Measurements from ENCODE around the gene BANF2. TPM values are rescaled to one million over a fixed set of nuclear protein-coding genes. Genes with fewer than 3 reads are reported as not detected.

The BANF2 gene
- total and polyA plus RNA-seq, 2 of the 4 experiments (the other 2 are of a cell fraction) = not detected

DNA sequence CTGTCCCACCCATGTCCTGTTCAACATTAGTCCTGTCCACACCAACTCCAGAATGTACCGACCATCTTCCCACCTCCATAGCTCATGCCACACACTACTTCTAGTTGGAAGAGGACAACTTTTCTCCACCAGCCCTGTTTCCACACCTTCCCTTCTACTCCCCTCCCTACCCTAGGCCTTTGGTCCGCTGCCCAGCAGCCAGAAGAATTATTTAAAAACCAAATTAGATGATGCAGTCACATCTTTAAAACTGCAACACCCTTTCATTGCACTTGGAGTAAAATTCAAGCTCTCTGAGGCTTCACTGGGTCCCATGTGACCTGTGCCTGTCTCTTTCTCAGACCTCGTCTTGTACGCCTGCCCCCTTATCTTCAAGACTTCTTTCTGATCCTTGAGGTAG lies 53.8 kb downstream of the BANF2 start:
- Histone ChIP-seq H2BK5ac (ENCODE audit: low read depth, low read length, poor library complexity, severe bottlenecking) (no peak overlapping the region), H3K4me2 (ENCODE audit: low read depth, low read length) (no peak overlapping the region), H3K56ac (ENCODE audit: extremely low read depth, insufficient read depth, low read length) (no peak overlapping the region), H2AK9ac (replicated peaks; ENCODE audit: low read depth, low read length, poor library complexity) (no peak overlapping the region), H2BK120ac (ENCODE audit: low read depth, low read length) (no peak overlapping the region), H4K5ac (ENCODE audit: low read depth, low read length) (no peak overlapping the region), H3K4me1 (ENCODE audit: control insufficient read depth, insufficient read depth, low read length) (peaks cover 5% of the 10 kb centered on the region), H2AFZ (replicated peaks; ENCODE audit: low read length, poor library complexity) (no peak overlapping the region), H3K9me1 (ENCODE audit: insufficient read depth, low read length) (no peaks in the 10 kb centered on the region), H2BK15ac (ENCODE audit: low read depth, low read length) (no peak overlapping the region), H3K9ac (ENCODE audit: low read depth, low read length) (no peak overlapping the region), H3K36me3 (ENCODE audit: control insufficient read depth, insufficient read depth, low read length) (no peaks in the 10 kb centered on the region), H3K4ac (ENCODE audit: low read depth, low read length) (no peak overlapping the region), H3K9me3 (ENCODE audit: control insufficient read depth, insufficient read depth, low read length) (peaks cover 7% of the 10 kb centered on the region), H4K8ac (ENCODE audit: low read depth in 2 of 2, low read length in 2 of 2) (no peak overlapping the region), H4K91ac (ENCODE audit: insufficient read depth, low read depth, low read length) (no peak overlapping the region), H3K18ac (ENCODE audit: low read depth, low read length) (no peak overlapping the region), H2BK20ac (ENCODE audit: low read depth, low read length) (no peak overlapping the region), H3K27me3 (ENCODE audit: control insufficient read depth, insufficient read depth, low read length) (peaks cover 37% of the 10 kb centered on the region), H2AK5ac (ENCODE audit: low read depth, low read length) (no peak overlapping the region), H3K27ac (ENCODE audit: insufficient read depth, low read length) (no peak overlapping the region), H3K4me3 (ENCODE audit: insufficient read depth, low read depth, low read length) (no peak overlapping the region), H3K23ac (ENCODE audit: low read depth, low read length) (no peak overlapping the region), H3K79me1 (ENCODE audit: low read depth in 1 of 2, low read length in 2 of 2) (no peaks in the 10 kb centered on the region), H4K20me1 (ENCODE audit: insufficient read depth, low read length) (no peaks in the 10 kb centered on the region), H3K14ac (replicated peaks; ENCODE audit: low read depth, low read length) (no peak overlapping the region)
- no peak for ATAC-seq (ENCODE audit: low read depth)
- no TSS peak for BruUV-seq (replicated peaks)
- dilution Hi-C loops (cut with HindIII; ENCODE audit: low sequenced_read_pairs, unreplicated experiment) = no loop called here
- intact Hi-C loops (cut with micrococcal nuclease) = loop anchor here (5.0 kb wide), 1 partner anchor 71 kb away; the partner anchor contains the start of gene RRBP1
- ChIA-PET CTCF (no interaction called here), POLR2A (ENCODE audit: unreplicated experiment) (no interaction called here)
- TF ChIP-seq SMC3 (IDR thresholded peaks at IDR 0.05; ENCODE audit: low read depth, low read length) (no peak), RAD21 (IDR thresholded peaks at IDR 0.05; ENCODE audit: low read length) (no peak), POLR2A (IDR thresholded peaks at IDR 0.05; ENCODE audit: low read depth, low read length) (no peak), MAFK (IDR thresholded peaks at IDR 0.05; ENCODE audit: low read depth, low read length) (no peak), MAZ (IDR thresholded peaks at IDR 0.05; ENCODE audit: borderline replicate concordance, low read depth, low read length) (no peak), BHLHE40 (IDR thresholded peaks at IDR 0.05; ENCODE audit: low read depth, low read length) (no peak), MXI1 (IDR thresholded peaks at IDR 0.05; ENCODE audit: borderline replicate concordance, low read depth, low read length) (no peak), RCOR1 (IDR thresholded peaks at IDR 0.05; ENCODE audit: insufficient replicate concordance, low read length) (no peak), CEBPB (IDR thresholded peaks at IDR 0.05; ENCODE audit: low read depth, low read length) (no peak), CHD1 (IDR thresholded peaks at IDR 0.05; ENCODE audit: low read depth, low read length) (no peak), RFX5 (IDR thresholded peaks at IDR 0.05; ENCODE audit: low read depth, low read length) (no peak)
- TF ChIP-seq, protein P1, sequence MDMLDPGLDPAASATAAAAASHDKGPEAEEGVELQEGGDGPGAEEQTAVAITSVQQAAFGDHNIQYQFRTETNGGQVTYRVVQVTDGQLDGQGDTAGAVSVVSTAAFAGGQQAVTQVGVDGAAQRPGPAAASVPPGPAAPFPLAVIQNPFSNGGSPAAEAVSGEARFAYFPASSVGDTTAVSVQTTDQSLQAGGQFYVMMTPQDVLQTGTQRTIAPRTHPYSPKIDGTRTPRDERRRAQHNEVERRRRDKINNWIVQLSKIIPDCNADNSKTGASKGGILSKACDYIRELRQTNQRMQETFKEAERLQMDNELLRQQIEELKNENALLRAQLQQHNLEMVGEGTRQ (IDR thresholded peaks at IDR 0.05; ENCODE audit: low read depth, low read length) = no peak
- TF ChIP-seq, protein P2, sequence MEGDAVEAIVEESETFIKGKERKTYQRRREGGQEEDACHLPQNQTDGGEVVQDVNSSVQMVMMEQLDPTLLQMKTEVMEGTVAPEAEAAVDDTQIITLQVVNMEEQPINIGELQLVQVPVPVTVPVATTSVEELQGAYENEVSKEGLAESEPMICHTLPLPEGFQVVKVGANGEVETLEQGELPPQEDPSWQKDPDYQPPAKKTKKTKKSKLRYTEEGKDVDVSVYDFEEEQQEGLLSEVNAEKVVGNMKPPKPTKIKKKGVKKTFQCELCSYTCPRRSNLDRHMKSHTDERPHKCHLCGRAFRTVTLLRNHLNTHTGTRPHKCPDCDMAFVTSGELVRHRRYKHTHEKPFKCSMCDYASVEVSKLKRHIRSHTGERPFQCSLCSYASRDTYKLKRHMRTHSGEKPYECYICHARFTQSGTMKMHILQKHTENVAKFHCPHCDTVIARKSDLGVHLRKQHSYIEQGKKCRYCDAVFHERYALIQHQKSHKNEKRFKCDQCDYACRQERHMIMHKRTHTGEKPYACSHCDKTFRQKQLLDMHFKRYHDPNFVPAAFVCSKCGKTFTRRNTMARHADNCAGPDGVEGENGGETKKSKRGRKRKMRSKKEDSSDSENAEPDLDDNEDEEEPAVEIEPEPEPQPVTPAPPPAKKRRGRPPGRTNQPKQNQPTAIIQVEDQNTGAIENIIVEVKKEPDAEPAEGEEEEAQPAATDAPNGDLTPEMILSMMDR (conservative IDR thresholded peaks at IDR 0.05; ENCODE audit: low read depth, low read length) = no peak
- DNase-seq = no peak
- in situ Hi-C loops (cut with MboI; ENCODE audit: low sequenced_read_pairs) = no loop called here
- 66% methylated on average over 4 of the region's 4 CpGs; no CpG with 5 or more reads in 1 of the 2 experiments for WGBS, 2 experiments (ENCODE audit: extremely low coverage in 2 of 2, insufficient read length in 1 of 2)

All from IMR-90 (cell line).